Embryonic facial prominence (tissue), 1 donor: Measurements from ENCODE around the gene LRIG1.

ENCODE experiments used
- DNase-seq: peaks from one replicate; pipeline ENCODE4 v3.0.0-alpha.2; 2016; ENCODE audit errors: extremely low spot score

The LRIG1 gene

GRCh38 chr3:66489115-66489514 lies 11.7 kb downstream of the LRIG1 start:
- DNase-seq, result no peak

- DNase-seq, result no peak
Measured at GRCh38 chr3:66488492-66488891, 12.3 kb downstream of the LRIG1 start.

- no peak for DNase-seq
Measured at GRCh38 chr3:66487465-66487864, 13.4 kb downstream of the LRIG1 start.

- no peak for DNase-seq
Measured at GRCh38 chr3:66486646-66487045, 14.2 kb downstream of the LRIG1 start.

- no peak for DNase-seq
Measured at GRCh38 chr3:66486202-66486601, 14.6 kb downstream of the LRIG1 start.

- no peak for DNase-seq
Measured at GRCh38 chr3:66485291-66485968, 15.4 kb downstream of the LRIG1 start.

- no peak for DNase-seq
Measured at GRCh38 chr3:66484106-66484844, 16.5 kb downstream of the LRIG1 start.

- no peak for DNase-seq
Measured at GRCh38 chr3:66483409-66483906, 17.4 kb downstream of the LRIG1 start.

GRCh38 chr3:66483006-66483405 lies 17.8 kb downstream of the LRIG1 start:
- no peak for DNase-seq

GRCh38 chr3:66482018-66482404 lies 18.8 kb downstream of the LRIG1 start:
- DNase-seq, result no peak

GRCh38 chr3:66481071-66482017 lies 19.5 kb downstream of the LRIG1 start:
- no peak for DNase-seq

GRCh38 chr3:66480666-66481065 lies 20.2 kb downstream of the LRIG1 start:
- no peak for DNase-seq

- DNase-seq, result no peak
Measured at GRCh38 chr3:66479532-66479947, 21.3 kb downstream of the LRIG1 start.

GRCh38 chr3:66478960-66479359 lies 21.9 kb downstream of the LRIG1 start:
- no peak for DNase-seq

GRCh38 chr3:66477856-66478255 lies 23.0 kb downstream of the LRIG1 start:
- no peak for DNase-seq

GRCh38 chr3:66476852-66477381 lies 23.9 kb downstream of the LRIG1 start:
- DNase-seq, result no peak

- DNase-seq, result no peak
Measured at GRCh38 chr3:66475386-66476020, 25.3 kb downstream of the LRIG1 start.

- DNase-seq, result no peak
Measured at GRCh38 chr3:66473692-66474091, 27.1 kb downstream of the LRIG1 start.

- no peak for DNase-seq
Measured at GRCh38 chr3:66473181-66473580, 27.6 kb downstream of the LRIG1 start.

- no peak for DNase-seq
Measured at GRCh38 chr3:66472313-66473134, 28.3 kb downstream of the LRIG1 start.
